ENCODE measurements around the gene IGFBP6.
A peak's percentile ranks its signal among the peaks of the same experiment; 100 is the strongest.

Gene IGFBP6

DNA sequence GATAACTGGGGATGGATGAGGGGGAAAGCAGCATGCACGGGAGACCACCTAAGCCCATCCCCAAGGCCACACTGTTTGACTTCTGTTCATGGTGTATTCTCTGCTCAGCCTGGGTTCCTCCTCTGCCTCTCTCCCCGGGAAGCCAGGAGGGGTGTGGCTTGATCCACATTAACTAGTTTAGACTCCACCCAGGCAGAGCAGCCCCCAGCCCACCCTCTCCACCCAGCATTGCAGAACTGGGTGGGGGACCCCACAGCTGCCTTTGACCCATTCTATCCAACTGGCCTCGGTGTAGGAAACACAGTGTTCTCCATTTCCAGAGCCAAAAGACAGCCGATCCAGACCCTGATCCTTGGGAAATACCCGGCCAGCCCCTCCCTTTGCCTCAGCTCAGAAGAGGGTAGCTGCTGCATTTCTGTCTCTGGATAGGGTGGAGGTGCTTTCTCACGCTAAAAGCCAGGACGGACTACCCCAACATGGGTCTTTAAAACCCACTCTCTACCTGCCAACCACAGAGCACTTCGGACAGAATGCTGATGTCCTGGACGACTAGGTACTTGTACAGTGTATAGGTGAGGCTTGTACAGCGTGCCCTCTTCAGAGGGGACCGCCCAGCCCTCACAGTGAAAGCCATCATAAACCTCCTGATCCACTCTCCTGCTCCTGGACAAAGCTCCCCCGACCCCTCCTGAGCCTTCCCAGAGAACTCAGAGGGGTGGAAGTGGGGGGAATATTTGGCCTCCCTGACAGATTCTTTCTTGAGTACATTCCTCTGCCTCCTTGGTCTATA, 27.7 kb upstream of the IGFBP6 start:
- no peak for DNase-seq (ENCODE audit: low read depth in 1 of 2, low spot score in 1 of 2)
- TF ChIP-seq JUND (IDR thresholded peaks at IDR 0.05; ENCODE audit: low read depth): no peak
- in situ Hi-C loops (cut with HindIII; ENCODE audit: low pct_unique_long_range_greater_than_20kb, low sequenced_read_pairs): no loop called here

- in situ Hi-C loops (cut with HindIII; ENCODE audit: low pct_unique_long_range_greater_than_20kb, low sequenced_read_pairs): no loop called here
Measured at GRCh38 chr12:53070877-53071492, 26.5 kb upstream of the IGFBP6 start.

GRCh38 chr12:53071591-53072551, 25.6 kb upstream of the IGFBP6 start:
- in situ Hi-C loops (cut with HindIII; ENCODE audit: low pct_unique_long_range_greater_than_20kb, low sequenced_read_pairs): no loop called here
- DNase-seq (ENCODE audit: low read depth in 1 of 2, low spot score in 1 of 2): no peak
- no peak for TF ChIP-seq JUND (IDR thresholded peaks at IDR 0.05; ENCODE audit: low read depth)

More at GRCh38 chr12:53070877-53071492, 26.5 kb upstream of the IGFBP6 start:
- TF ChIP-seq JUND (IDR thresholded peaks at IDR 0.05; ENCODE audit: low read depth): no peak
- no peak for DNase-seq (ENCODE audit: low read depth in 1 of 2, low spot score in 1 of 2)

DNA sequence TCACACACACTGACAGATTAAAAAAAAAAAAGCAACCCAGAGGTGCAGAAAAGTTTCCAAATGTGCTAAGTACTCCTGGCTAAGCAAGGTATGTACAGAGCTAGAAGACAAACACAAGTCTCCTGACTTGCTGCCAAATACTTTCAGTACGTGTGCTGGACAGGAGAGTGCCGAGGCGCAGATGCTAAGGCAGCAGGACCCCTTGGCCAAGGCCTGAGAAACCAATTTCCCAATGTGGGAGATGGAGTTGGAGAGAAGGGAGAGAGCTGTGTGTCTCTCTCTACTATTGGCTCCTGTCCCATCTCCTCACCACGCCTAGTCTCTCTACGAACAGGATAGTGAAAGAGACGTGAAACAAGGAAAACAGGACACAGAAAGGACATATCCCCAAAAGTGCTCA, 23.6 kb upstream of the IGFBP6 start:
- DNase-seq (ENCODE audit: low read depth in 1 of 2, low spot score in 1 of 2): peak; percentile 68
- TF ChIP-seq JUND (IDR thresholded peaks at IDR 0.05; ENCODE audit: low read depth): no peak
- in situ Hi-C loops (cut with HindIII; ENCODE audit: low pct_unique_long_range_greater_than_20kb, low sequenced_read_pairs): no loop called here

- no peak for TF ChIP-seq JUND (IDR thresholded peaks at IDR 0.05; ENCODE audit: low read depth)
- in situ Hi-C loops (cut with HindIII; ENCODE audit: low pct_unique_long_range_greater_than_20kb, low sequenced_read_pairs): no loop called here
- no peak for DNase-seq (ENCODE audit: low read depth in 1 of 2, low spot score in 1 of 2)
Measured at GRCh38 chr12:53074283-53074998, 23.0 kb upstream of the IGFBP6 start.

- DNase-seq (ENCODE audit: low read depth in 1 of 2, low spot score in 1 of 2): no peak
- in situ Hi-C loops (cut with HindIII; ENCODE audit: low pct_unique_long_range_greater_than_20kb, low sequenced_read_pairs): no loop called here
- no peak for TF ChIP-seq JUND (IDR thresholded peaks at IDR 0.05; ENCODE audit: low read depth)
Measured at GRCh38 chr12:53074999-53075370, 22.5 kb upstream of the IGFBP6 start.

GRCh38 chr12:53076461-53076860, 21.0 kb upstream of the IGFBP6 start:
- no peak for DNase-seq (ENCODE audit: low read depth in 1 of 2, low spot score in 1 of 2)
- in situ Hi-C loops (cut with HindIII; ENCODE audit: low pct_unique_long_range_greater_than_20kb, low sequenced_read_pairs): no loop called here
- TF ChIP-seq JUND (IDR thresholded peaks at IDR 0.05; ENCODE audit: low read depth): no peak

DNA sequence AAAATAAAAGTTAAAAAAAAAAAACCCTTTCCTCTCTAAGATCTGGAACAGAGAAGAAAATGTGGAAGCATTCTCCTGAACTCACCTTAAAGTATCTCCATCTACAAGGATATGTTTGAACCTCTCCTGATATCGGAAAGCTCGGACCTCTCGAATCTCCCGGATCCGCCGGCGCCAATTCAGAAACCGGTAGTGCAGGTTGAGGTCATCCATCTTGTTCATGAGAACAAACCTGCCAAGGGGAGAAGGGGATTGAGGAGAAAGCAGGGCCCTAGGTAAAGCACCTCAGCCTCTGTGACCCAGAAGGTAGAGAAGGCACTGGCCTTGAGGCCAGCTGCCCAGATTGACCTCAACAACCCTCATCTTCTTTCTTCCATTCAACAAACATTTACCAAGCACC, 20.4 kb upstream of the IGFBP6 start:
- in situ Hi-C loops (cut with HindIII; ENCODE audit: low pct_unique_long_range_greater_than_20kb, low sequenced_read_pairs): no loop called here
- no peak for TF ChIP-seq JUND (IDR thresholded peaks at IDR 0.05; ENCODE audit: low read depth)
- DNase-seq (ENCODE audit: low read depth in 1 of 2, low spot score in 1 of 2): no peak

DNA sequence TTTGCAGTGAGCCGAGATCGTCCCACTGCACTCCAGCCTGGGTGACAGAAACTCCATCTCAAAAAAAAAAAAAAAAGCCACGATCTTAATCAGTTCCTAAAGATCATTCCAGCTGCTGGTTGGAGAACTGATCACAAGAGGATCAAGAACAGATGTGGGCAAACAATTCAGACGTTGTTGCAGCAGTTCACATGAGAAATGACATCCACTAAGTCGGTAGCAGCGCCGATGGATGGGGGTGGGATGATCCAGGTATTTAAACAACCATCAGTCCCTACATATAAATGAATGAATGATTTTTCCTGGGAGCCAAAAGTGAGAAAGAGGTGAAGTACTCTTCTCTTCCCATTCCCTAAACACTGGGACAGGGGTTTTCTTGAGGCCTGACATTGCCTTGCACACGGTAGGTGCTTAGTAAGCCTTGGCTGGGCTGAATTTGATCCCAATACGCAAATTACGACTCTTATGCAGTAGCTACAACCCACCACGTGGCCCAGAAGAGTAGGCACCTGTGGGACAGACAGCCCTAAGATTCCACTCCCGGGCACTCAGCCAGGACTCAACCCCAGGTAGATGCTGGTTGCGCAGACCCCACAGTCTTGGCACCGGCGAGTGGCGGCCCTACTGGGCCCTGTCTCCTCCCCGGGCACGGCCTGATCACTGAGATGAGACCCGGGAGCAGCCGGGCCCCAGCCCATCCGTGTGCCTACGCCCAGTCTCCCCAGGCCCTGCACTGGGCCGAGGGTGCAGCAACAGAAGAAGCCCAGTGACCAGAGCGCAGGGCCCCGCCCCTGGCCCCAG, 18.8 kb upstream of the IGFBP6 start:
- in situ Hi-C loops (cut with HindIII; ENCODE audit: low pct_unique_long_range_greater_than_20kb, low sequenced_read_pairs): no loop called here
- peak in 1 of 2 experiments; percentile 74 for DNase-seq (ENCODE audit: low read depth in 1 of 2, low spot score in 1 of 2)
- TF ChIP-seq JUND (IDR thresholded peaks at IDR 0.05; ENCODE audit: low read depth): no peak

DNA sequence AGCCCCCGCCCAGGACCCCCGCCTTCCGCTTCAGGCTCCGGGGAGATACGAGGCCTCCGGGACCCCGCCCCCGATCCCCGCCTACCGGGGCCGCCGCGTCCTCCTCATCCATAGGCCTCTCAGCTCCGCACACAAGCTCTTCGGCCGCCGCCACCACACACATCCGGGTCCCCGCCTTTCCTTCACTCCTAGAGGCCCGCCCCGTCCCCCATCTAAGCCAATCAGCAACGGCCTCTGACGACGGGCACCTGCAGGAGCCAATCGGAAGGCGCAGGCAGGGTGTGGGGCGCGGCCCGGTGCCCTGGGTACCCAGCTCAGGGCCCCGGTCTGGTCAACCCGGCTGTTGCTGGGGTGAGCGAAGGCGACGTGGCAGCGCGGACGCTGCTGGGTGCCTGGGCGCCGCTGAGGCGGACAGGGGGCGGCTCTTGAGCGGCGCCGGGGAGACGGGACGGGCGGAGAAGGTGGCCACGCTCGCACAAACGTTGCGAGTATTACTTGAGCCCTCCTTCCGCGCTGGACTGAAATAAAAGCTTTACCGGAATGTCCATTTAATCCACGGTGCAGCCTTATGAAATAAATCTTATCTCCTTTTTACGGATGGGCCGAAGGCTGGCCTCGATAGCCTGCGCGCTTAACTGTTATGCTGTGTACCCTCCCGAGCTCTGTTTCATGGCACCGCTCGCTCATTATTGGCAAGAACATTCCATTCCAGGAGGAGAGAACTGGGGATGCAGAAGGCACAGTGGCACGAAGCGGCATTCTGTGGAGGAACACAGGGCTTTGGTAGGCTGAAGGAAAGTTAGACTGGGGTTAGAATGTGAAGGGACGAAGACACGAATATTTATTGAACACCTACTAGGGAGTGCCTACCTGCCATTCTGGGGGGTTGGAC, 18.0 kb upstream of the IGFBP6 start, which contains the start of gene SPRYD3:
Gene SPRYD3, minus strand, starts transcription at position 165 of the 892 bp plus-strand sequence. Its CDS starts 57 bp downstream, at position 108.
- TF ChIP-seq JUND (IDR thresholded peaks at IDR 0.05; ENCODE audit: low read depth): no peak
- peak; percentile 99 to 100 for DNase-seq (ENCODE audit: low read depth in 1 of 2, low spot score in 1 of 2)
- in situ Hi-C loops (cut with HindIII; ENCODE audit: low pct_unique_long_range_greater_than_20kb, low sequenced_read_pairs): no loop called here

Measured in T47D (cell line).